Stimulated activated CD4-positive, alpha-beta T cell treated with anti-CD3 and anti-CD28 coated beads, Interleukin-12 subunit alpha, Interleukin-12 subunit beta, amount 100 ng/mL, for 24 hours (primary cell): ENCODE measurements around the gene GBX2.

ENCODE experiments used
- DNase-seq, 2 experiments: peaks; one replicate each; pipeline ENCODE4 v3.0.0-alpha.2; 2020; ENCODE audit warnings: low read depth in 2 of 2

GBX2 gene

DNA sequence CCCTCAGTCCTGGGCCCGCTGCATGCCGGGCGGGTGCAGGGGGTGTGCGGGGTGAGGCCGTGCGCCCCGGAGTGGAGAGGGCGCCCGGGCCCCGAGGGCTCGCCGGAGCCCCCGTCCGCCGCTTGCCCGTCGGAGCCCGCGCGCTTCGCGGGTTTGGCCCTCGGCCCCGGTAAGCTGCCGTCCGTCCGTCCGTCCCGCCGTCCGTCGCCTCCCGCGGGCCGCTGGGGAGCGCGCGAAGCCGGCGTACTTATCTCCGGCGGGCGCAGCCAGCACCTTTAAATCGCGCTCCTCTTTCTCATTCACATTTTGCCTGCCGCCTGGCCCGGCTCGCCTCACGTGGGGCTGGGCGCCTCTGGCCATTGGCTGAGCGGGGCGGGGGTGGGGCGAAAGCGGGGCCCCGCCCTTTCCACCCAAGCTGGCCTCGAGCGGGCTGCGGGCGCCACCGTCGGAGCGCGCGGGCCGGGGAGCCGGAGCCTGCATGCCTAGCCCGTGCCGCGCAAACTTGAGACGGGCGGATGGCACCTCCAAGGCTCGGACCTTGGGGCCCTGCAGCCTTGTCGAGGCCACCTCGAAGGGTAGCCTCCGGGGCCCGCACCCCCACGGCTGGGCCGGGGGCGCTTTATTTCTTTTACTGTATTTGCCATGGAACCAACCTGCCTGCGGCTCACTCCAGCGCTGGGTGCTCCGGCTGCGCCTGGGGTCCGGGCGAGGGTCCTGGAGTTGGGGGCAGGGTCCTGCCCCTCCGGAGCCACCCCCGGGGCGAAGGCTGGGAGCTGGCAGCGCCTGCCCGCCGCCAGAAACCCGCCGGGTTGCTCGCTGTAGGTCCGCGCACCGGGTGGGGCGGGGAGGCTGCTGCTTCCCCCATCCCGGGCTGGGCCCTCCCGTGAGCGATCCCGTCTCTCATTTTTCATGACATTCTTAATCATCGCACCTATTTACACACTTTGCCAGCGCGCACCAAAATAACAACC is at the start of gene GBX2:
Gene GBX2, minus strand, starts transcription at position 277 of the 971 bp plus-strand sequence. CDS start 415 bp downstream, outside the sequence.
- DNase-seq, result no peak

DNA sequence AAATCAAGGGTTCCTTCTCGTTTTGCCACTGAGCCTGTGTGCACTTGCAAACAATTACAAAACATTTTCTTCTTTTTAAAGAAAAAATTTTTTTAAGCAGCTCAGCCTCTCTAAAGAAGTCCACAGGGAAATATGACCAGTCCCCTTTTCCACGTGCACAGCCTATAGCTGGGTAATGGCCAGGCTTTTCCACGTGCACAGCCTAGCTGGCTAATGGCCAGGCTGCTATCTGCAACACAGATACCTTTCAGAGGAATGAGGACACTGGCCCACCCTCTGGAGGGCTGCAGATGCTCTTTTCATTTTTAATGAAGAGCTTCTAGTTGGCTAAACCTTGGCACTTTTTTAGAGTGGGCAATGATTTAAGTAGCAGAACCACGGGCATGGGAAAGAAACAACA is 49.7 kb upstream of the GBX2 start:
- DNase-seq, result no peak

DNA sequence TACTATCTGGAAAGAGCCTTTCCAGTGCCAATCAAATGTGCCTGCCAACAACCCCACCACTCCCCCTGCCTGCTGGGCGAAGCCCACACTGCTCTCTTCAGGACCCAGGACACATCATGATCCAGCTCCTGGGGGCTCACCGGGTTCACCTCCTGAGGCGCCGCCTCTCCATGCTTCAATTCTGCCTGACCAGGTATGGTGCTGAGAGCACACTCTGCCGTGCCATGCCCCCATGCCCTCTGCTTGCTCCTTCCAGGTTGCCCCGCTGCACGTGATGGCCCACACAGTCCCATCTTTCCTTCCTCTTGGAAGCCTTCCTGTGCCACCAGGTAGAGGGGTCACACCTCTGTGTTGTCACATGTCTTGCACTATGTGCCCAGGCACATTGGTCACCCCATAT is 48.5 kb upstream of the GBX2 start:
- no peak for DNase-seq

DNA sequence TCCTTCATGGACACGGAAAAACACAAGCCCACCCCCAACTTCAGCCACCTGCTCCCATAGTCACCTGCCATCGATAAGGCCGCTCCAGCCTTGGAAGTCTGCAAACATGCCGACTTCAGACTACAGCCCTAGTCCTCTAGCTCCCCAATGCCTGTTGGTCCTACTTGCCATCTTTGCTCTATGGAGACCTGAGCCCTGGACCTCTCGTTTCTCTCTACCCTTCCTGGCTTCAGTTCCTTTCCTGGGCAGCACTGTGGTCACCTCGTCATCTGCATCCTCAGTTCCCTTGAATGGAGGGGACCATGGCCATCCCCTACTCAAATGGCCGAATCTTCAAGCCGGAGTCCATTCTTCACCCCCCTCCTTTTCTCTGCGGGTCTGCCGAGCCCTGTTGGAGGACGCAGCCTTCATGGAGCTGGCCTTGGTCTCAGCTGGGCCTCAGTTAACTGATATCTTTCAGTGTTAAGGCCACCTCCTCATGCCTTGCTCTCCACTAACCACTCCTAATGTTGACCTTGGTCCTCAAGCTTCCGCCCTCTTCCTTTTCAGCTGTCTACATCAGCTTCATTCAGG is 47.7 kb upstream of the GBX2 start:
- DNase-seq, result no peak

DNA sequence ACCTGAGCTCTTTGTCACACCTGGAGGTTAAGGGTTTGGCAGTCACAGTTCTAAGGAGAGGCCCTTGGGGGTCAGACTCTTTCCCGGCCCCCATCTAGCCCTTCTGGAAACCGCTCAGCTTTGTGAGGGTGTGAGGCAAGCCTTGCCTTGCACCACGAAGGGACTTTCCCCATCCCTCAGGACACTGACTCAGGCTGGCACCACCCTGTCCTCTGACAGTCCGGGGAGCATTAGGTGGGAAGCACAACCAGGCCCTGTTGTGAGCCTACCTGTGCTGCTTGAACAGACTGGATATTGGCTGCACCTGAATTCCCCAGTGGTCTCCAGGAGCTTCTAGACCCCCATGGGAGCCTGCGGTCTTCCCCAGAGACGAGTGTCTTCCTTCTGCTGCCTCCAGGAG is 47.0 kb upstream of the GBX2 start:
- DNase-seq, result no peak

DNA sequence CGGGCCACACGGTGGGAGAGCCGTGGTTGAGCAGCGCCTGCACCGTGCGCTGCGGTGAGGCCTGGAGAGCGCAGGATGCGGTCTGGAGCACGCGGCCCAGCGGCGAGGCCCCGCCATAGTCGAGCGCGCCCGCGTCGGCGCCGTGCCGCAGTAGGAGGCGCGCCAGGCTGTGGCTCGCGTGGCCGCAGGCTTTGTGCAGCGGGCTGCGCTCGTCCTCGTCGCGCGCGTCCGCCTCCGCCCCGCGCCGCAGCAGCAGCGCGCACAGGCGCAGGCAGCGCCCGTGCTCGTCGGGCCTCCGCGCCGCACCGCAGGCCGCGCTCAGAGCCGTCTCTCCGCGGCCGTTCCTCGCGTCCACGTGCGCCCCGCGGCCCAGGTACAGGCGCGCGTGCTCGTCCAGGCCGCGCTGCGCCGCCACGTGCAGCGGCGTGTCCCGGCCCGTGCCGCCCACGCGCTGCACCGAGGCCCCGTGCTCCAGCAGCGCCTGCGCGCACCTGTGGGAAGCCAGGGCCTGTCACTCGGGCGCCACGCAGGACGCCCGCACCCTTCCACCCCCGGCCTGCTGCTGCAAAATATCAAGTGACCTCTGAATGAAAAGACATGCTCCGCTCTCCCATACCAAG is 46.3 kb upstream of the GBX2 start:
- DNase-seq, result no peak

DNA sequence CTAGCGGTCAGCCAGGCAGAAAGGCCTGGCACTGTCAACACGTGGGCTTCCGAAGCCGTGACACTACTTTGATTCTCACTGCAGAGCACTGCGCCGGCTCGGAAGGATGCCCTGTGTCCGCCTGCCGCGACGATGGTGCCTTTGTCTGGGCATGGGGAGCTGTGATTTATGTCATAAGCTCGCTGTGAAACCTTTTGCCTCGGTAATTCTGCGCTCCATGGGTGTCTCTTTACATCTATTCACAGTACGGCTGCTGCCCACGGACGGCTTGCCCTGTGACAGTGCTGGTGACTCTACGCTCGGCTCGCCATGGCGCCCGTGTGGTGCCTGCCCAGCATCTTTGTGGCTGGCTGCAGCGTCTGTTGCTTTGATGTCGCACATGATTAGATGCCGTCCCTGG is 43.1 kb upstream of the GBX2 start:
- no peak for DNase-seq

DNA sequence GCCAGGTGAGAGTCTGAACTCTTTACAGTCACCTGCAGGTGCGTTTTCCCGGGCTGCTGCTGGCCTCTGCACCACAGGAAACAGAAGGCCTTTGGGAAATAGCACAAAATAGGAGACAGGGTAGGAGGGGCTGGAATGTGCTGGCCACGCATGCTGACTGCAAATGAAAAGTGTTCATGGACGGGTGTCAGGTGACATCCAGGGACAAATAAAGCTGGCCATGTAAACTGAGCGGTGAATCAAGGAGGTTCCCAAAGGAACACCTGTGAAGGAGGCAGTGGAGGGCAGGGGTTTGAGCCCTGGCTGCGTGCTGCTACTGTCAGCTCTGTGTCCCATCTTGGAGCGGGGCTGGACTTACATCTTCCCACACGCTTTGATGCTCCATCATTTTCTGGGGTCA is 42.4 kb upstream of the GBX2 start:
- DNase-seq, result no peak

DNA sequence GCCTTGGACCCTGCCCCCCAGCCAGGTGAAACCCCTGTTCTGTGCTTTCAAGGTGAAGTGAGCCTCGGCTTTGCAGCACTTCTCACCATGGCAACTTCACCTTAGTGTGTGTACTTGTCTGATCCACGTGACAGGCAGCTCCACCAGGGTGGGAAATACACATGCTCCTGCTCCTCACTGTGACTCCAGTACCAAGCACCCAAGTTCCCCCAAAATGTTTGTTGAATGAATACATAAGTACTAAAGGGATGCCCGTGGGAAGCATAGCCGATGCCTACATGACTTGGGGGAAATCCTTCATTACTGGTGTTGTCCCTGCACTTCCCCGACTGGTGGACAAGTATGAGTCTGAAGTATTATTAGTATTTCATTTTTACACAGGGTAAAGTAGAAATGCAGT is 41.8 kb upstream of the GBX2 start:
- no peak for DNase-seq

DNA sequence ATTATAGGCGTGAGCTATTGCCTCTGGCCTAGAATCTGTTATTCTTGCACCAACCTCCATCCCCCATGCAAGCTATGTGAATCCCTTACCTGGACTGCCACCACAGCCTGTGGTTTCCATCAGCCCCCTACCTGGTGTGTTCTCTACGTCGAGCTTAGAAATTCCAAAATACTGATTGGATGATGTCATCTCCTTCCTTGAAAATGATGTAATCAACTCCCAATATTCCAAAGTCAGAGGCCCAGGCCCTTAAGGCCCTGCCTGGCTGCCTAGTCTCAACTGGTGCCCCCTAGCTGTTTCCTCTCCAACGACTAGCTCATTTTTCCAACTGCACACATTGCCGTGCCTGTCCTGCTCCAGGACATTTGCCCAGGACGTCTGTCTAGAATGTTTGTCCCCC is 41.3 kb upstream of the GBX2 start:
- DNase-seq, result no peak

DNA sequence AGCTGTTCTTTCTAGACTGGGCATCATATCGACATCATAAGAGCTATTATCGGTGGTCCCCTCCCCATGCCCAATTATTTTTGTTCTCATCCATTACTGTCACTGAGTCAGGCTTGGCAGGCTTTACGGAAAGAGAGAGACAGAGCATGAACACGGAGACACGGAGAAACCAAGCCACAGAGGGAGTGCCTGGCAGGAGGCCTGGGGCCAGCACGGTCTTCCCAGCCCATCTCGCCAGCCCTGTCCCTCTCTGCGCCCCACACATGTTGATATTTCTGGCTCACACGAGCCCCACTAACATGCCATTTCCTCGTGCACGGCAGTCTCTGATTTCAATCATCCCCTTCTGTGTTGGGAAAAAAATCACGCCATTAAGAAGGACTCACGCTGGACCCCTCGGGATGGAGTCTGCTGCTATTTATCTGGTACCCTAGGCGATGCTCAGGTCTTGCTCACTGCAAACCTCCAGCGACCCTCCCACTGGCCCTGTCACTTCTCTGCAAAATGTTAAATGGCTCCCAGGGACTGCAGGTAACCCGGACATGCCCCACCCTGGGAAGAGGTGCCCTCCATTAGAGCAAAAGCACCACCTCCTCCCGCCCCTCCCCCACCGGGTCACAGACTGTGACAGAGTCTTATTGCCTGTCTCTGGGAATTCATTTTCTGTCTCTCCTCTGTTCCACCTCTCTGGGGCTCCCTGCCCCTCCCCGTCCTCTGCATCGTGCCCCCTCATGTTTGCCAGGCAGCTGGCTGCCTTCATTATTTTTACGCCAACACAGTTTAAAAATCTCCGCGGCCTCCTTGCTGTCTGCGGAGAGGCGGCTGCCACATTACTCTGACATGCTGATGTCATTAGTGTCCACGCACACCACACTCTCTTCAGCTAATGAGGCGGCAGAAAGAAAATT is 40.1 kb upstream of the GBX2 start:
- no peak for DNase-seq

DNA sequence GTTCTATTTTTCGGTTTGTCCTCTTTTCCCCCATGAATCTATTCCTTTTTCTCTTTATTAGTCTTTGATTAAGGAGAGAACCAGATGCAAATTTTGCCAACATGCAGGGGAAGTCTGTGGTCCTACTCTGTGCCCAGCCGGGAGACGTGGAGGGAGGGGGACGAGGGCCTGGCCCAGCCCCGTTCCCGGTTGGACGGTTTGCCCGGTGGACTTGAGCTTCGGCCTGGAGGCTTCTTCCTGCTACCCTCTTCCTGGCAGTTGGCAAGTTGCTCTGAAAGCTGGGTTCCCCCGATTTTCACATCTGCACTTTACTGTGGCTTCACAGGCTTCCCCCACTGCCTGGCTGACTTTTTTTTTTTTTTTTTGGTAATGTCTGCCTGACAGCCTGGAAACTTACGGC is 39.3 kb upstream of the GBX2 start:
- DNase-seq, result no peak

DNA sequence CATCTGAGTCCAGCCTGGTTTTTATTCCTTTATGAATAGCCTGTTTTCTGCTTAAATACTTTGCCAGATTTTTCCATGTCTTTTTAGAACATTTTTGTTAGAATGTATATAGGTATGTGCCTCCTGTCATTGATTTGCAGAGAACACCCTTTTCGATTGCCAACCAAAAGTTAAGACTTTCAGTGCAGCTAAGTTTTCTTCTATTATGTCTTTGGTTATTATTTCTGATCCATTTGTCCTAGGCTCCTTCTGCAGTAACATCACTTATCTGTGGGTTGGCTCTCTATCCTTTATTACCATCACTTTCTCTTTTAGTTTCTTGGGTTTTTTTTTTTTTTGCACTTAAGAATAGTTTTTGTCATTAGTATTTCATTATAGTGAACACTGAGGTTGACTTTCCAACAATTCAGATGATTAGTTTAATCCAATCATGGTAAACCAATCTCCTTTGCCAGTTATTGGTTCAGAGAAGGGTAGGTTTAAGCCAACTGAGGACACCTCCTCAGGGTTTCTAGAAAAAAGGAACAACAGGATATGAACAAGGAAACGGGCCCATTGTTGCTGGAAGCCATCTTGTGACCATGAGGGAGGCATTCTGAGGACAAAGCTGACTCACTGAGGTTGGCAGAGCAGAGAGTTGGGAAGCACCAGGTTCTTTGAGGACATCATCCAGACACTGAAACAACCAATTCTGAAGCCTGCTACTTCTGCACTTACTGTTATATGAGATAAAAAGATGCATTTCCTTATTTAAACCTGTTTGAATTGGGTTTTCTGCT is 37.9 kb upstream of the GBX2 start:
- DNase-seq, result no peak

DNA sequence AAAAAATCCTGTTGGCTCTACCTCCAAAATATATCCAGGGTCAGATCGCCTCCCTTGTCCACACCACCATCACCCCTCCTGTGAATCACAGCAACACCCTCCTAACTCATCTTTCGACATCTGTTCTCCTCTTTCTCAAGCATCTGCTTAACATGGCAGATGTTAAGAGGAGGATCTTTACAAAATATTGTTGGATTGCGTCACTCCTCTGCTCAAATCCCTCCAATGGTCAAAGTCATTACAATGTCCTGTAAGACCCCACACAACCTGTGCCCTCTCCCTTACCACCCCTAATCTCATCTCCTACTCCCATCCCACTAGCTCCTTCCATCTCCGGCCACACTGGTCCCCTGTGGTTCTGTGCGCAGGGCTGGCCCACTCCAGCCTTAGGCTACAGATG is 36.8 kb upstream of the GBX2 start:
- DNase-seq, result no peak

DNA sequence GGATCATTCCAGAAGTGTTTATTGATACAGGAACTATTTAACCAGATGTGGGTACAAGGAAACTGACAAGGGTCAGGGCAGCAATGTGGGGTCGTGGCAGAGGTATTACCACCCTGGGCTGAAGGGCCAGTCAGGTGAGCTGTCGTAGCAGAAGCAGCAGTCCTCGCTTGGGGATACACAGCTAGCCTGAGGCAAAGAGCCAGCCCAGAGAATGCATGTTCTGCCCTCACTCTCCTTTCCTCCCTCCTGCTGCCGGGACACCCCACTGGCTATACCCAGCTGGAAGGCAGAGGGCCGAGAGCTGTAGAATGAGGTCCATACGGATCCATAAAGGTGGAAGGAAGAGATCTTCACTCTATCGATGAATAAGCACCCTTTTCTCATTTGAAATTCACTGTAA is 32.2 kb upstream of the GBX2 start:
- DNase-seq, result no peak

DNA sequence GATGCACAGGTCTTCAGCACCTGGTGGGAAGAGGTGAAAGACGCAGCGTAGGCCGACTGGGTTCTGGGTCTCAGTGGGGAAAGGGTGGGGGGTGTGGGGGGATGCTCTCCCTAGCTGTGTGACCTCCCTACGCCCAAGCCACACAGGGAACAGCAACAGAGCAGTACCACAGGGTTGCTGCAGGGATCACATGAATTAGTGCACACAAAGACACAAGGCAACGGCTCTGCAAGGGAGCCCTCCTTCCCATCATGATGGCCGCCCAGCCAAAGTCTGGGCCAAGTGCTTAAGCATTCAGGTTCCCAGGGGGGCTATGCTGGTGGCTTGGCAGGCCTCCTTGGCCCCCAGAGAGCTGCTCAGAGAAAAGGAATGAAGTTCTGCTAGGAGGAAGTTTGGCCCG is 28.2 kb upstream of the GBX2 start:
- no peak for DNase-seq

DNA sequence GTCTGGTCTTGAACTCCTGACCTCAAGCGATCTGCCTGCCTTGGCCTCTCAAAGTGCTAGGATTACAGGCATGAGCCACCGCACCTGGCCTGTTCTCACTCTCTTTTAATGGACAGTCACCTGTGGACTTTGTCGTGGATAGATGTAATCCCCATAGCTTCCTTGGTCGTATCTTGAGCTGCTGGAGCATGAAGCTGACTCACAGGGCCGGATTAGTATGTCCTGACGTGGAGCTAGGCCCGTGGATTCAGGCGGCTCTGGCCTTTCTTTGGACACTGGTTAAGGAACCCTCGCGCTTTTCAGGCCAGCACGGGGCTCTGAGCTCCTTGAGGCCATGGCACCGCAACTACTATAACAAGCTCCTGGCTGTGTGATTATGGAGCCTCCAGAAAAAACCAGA is 27.5 kb upstream of the GBX2 start:
- no peak for DNase-seq

DNA sequence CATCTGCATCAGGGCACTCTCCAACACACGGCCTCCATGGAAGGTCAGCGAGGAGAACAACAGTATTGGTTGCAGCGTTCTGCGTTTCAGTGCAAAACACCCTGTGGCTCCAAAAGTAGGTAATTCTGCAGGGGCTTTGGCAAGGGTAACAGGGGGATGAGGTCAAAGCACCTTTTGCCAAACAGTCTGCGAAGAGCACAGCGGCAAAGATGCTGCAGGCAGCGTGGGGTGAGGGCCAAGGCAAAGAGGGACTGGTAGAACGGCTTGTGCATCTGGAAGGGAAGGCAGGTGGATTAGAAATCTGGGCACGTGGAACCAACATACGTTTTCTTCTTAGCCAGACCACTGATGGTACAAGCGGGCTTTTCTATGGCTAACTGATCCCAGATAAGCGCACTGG is 26.6 kb upstream of the GBX2 start:
- DNase-seq, result no peak

DNA sequence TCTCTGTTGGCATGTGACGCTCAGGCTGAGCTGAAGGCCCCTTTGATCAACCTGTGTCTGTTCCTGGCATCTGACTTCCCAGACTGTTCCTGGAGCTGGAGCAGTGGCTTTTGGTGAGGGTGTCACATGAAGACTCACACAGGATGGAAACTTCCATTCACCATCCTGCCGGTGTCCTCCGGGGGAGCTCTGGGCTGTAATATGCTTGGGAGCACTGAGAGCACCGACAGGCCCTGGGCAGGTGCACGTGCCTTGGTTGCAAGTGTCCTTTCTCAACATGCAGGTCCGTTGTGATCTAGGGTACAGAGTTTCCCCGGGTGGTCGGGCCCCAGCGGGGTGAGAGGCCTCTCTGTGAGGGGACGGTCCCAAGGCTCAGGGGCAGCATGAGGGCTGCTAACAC is 24.8 kb upstream of the GBX2 start:
- DNase-seq, result no peak

DNA sequence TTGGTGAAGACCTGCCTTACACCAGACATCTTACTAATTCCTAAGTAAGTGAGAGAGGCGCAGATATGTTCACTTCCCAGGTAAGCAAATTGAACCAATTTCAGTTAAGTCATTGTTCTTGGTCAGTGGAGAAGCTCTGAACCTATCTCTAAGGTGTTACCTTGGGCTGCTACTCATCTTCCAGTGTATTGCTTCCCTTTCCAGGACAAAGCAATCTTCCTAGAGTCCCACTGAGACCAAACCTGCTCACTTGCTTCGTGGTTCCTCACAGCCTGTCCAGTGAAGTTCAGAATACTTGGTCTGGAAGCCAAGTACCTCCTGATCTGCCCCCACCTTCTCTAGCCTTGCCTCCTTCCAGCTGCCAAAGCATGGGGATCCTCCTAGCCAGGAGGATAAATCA is 22.5 kb upstream of the GBX2 start:
- DNase-seq, result no peak

DNA sequence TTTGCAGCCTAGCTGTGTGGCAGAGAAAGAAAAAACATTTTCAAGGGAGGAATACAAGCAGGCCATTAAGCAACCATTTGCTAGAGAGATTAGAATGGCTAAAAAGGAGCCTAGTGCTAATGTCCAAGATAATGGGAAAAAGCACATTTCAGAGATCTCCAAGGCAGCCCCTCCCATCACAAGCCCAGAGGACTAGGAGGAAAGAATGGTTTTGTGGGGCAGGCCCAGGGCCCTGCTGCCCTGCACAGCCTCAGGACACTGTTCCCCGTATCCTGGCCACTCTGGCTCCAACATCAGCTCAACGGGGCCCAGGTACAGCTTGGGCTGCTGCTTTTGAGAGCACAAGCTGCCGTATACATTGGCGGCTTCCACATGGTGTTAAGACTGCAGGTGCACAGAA is 16.5 kb upstream of the GBX2 start:
- DNase-seq, result no peak
